ENCODE results near the gene AMOT.

DNA sequence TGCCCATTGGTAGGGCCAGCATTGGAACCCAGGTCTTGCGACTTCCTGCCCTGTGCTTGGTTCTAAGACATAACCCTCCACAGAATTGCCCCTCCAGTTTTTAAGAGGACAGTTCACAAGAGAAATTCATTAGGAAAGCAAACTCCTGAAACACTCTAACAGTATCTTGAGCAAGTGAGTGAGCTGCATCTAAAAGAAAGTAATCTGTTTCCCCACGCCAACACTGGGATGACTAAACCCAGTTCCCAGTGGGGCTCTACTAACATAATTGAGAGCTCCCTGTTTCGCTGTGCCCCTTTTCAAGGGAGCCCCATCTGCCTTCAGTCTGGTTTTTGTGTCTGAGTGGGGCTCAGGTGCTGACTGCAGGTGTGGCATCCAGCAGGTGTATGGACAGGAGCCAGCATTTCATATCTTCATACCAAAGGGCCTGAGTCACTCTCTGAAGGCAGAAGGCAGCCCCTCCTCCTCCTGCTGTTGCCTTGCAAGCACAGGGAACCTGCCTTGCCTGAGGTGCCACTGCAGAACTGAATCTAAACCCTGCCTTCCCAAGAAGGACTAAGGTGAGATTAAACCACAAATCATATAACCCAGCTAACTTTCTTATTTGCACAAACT is 8.0 kb downstream of the AMOT start:
- TF ChIP-seq, protein P1, sequence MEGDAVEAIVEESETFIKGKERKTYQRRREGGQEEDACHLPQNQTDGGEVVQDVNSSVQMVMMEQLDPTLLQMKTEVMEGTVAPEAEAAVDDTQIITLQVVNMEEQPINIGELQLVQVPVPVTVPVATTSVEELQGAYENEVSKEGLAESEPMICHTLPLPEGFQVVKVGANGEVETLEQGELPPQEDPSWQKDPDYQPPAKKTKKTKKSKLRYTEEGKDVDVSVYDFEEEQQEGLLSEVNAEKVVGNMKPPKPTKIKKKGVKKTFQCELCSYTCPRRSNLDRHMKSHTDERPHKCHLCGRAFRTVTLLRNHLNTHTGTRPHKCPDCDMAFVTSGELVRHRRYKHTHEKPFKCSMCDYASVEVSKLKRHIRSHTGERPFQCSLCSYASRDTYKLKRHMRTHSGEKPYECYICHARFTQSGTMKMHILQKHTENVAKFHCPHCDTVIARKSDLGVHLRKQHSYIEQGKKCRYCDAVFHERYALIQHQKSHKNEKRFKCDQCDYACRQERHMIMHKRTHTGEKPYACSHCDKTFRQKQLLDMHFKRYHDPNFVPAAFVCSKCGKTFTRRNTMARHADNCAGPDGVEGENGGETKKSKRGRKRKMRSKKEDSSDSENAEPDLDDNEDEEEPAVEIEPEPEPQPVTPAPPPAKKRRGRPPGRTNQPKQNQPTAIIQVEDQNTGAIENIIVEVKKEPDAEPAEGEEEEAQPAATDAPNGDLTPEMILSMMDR (IDR thresholded peaks at IDR 0.05): no peak
- no peak for TF ChIP-seq POLR2A (IDR thresholded peaks at IDR 0.05)
